DOHH2 (cell line): Measurements from ENCODE around the gene OR10V1.

Experiments
- H3F3A ChIP-seq: fragments of 200-600 bp; sonication (generic), shearing (Covaris generic); 2 replicates; pipeline ENCODE4 v1.6.0; 2016; ENCODE audit warnings: antibody characterized with exemption, mild to moderate bottlenecking; ENCODE audit not compliant: control insufficient read depth, insufficient read depth
- H3K27ac ChIP-seq: fragments of 200-600 bp; sonication (generic); 2 replicates; pipeline ENCODE4 v1.5.1; 2014; ENCODE audit warnings: low read depth, mild to moderate bottlenecking, low read length, moderate library complexity
- H3K27me3 ChIP-seq: fragments of 200-600 bp; sonication (generic); 2 replicates; pipeline ENCODE4 v1.6.1; 2014; ENCODE audit warnings: mild to moderate bottlenecking, low read length, mixed read lengths; ENCODE audit not compliant: control insufficient read depth
- H3K36me3 ChIP-seq: fragments of 200-600 bp; sonication (generic); 2 replicates; pipeline ENCODE4 v1.6.1; 2014; ENCODE audit warnings: mild to moderate bottlenecking, low read length, moderate library complexity, mixed read lengths; ENCODE audit not compliant: control insufficient read depth
- H3K4me1 ChIP-seq: fragments of 200-600 bp; sonication (generic); 2 replicates; pipeline ENCODE4 v1.6.1; 2014; ENCODE audit warnings: mild to moderate bottlenecking, low read length, mixed read lengths; ENCODE audit not compliant: control insufficient read depth
- H3K4me2 ChIP-seq: fragments of 200-600 bp; sonication (generic); 2 replicates; pipeline ENCODE4 v1.6.0; 2014; ENCODE audit warnings: mild to moderate bottlenecking, low read length, moderate library complexity
- H3K4me3 ChIP-seq: fragments of 200-600 bp; sonication (generic); 2 replicates; pipeline ENCODE4 v1.5.1; 2014; ENCODE audit warnings: mild to moderate bottlenecking, low read length, mixed read lengths
- H3K79me2 ChIP-seq: fragments of 200-600 bp; sonication (generic); 2 replicates; pipeline ENCODE4 v1.6.1; 2014; ENCODE audit warnings: mild to moderate bottlenecking, low read length, mixed read lengths; ENCODE audit not compliant: control insufficient read depth
- H3K9me2 ChIP-seq: fragments of 200-600 bp; sonication (generic); replicated peaks from 2 replicates; pipeline ENCODE4 v1.6.1; 2014; ENCODE audit warnings: mild to moderate bottlenecking, low read length, mixed read lengths; ENCODE audit not compliant: control insufficient read depth
- H3K9me3 ChIP-seq: fragments of 200-600 bp; sonication (generic); 2 replicates; pipeline ENCODE4 v1.6.1; 2014; ENCODE audit warnings: antibody characterized with exemption, low read length, mixed read lengths; ENCODE audit not compliant: control insufficient read depth, insufficient read depth
- H4K20me1 ChIP-seq: fragments of 200-600 bp; sonication (generic); 2 replicates; pipeline ENCODE4 v1.6.0; 2014; ENCODE audit warnings: low read depth, mild to moderate bottlenecking, antibody characterized with exemption, low read length, moderate library complexity; ENCODE audit not compliant: control insufficient read depth, insufficient read depth
- EZH2phosphoT487 ChIP-seq: fragments of 200-600 bp; sonication (generic); IDR thresholded peaks from 2 replicates; pipeline ENCODE4 v1.6.1; 2017; ENCODE audit warnings: borderline replicate concordance, mild to moderate bottlenecking, antibody characterized with exemption, low read length, moderate library complexity, mixed read lengths
- TF ChIP-seq, protein P1 (sequence below): fragments of 200-600 bp; sonication (generic); IDR thresholded peaks from one replicate; pipeline ENCODE4 v1.5.1; 2014; ENCODE audit warnings: antibody characterized with exemption, mild to moderate bottlenecking, low read depth, low read length; ENCODE audit not compliant: poor library complexity, severe bottlenecking

Gene OR10V1

DNA sequence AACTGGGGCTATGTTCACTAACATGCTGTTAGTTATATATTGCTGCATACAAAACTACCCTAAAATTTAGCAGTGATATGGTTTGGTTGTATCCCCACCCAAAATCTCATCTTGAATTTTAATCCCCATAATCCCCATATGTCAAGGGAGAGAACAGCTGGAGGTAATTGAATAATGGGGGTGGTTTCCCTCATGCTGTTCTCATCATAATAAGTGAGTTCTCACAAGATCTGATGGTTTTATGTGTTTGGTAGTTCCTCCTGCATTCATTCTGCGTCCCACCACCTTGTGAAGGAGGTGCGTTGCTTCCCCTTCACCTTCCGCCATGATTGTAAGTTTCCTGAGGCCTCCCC is 34.9 kb downstream of the OR10V1 start:
- TF ChIP-seq, protein P1, sequence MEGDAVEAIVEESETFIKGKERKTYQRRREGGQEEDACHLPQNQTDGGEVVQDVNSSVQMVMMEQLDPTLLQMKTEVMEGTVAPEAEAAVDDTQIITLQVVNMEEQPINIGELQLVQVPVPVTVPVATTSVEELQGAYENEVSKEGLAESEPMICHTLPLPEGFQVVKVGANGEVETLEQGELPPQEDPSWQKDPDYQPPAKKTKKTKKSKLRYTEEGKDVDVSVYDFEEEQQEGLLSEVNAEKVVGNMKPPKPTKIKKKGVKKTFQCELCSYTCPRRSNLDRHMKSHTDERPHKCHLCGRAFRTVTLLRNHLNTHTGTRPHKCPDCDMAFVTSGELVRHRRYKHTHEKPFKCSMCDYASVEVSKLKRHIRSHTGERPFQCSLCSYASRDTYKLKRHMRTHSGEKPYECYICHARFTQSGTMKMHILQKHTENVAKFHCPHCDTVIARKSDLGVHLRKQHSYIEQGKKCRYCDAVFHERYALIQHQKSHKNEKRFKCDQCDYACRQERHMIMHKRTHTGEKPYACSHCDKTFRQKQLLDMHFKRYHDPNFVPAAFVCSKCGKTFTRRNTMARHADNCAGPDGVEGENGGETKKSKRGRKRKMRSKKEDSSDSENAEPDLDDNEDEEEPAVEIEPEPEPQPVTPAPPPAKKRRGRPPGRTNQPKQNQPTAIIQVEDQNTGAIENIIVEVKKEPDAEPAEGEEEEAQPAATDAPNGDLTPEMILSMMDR = no peak
- TF ChIP-seq EZH2phosphoT487 = no peak

DNA sequence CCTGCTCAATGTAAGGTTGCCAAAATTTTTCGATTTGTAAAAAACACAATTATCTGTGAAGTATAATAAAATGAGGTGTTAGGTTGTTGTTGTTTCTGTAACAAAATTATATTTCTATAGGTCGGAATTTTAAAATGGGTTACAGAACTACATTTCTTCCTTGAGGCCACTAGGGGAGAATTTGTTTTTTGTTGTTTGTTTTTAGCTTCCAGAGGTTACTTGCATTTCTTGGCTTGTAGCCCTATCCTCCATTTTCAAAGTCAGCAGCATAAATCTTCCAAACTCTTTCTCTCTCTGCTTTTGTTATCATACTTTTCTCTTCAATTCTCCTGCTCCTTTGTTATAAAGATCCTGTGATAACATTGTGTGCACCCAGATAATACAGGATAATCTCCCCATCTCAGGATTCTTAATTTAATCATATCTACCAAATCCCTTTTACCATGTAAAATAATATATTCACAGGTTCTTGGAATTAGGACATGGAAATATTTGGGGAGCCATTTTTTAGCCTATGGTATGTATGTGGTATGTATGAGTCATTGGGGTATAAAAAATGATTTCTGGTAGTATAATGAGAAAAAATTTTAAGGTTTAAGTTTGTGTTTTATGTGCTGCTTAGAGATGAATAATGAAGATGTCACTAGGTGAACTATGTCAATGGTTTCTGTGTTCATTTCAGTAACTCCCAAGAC is 35.4 kb downstream of the OR10V1 start:
- H3K27ac ChIP-seq = no peak overlapping the region
- H3K27me3 ChIP-seq = no peaks in the 10 kb centered on the region
- no peaks in the 10 kb centered on the region for H3K4me1 ChIP-seq
- H3F3A ChIP-seq = no peaks in the 10 kb centered on the region
- TF ChIP-seq, protein P1 = no peak
- no peak for TF ChIP-seq EZH2phosphoT487
- H3K9me2 ChIP-seq = no peaks in the 10 kb centered on the region
- H3K4me3 ChIP-seq = no peak overlapping the region
- H4K20me1 ChIP-seq = no peaks in the 10 kb centered on the region
- H3K9me3 ChIP-seq = no peaks in the 10 kb centered on the region
- no peaks in the 10 kb centered on the region for H3K79me2 ChIP-seq
- no peak overlapping the region for H3K4me2 ChIP-seq
- H3K36me3 ChIP-seq = no peaks in the 10 kb centered on the region

More for the DNA sequence above, 34.9 kb downstream of the OR10V1 start:
- no peaks in the 10 kb centered on the region for H3K9me2 ChIP-seq
- H3K27ac ChIP-seq = no peak overlapping the region
- no peaks in the 10 kb centered on the region for H3K27me3 ChIP-seq
- H3K9me3 ChIP-seq = no peaks in the 10 kb centered on the region
- H4K20me1 ChIP-seq = no peaks in the 10 kb centered on the region
- no peak overlapping the region for H3K4me3 ChIP-seq
- H3K4me1 ChIP-seq = no peaks in the 10 kb centered on the region
- no peaks in the 10 kb centered on the region for H3K79me2 ChIP-seq
- H3K36me3 ChIP-seq = no peaks in the 10 kb centered on the region
- H3K4me2 ChIP-seq = no peak overlapping the region
- H3F3A ChIP-seq = no peaks in the 10 kb centered on the region

DNA sequence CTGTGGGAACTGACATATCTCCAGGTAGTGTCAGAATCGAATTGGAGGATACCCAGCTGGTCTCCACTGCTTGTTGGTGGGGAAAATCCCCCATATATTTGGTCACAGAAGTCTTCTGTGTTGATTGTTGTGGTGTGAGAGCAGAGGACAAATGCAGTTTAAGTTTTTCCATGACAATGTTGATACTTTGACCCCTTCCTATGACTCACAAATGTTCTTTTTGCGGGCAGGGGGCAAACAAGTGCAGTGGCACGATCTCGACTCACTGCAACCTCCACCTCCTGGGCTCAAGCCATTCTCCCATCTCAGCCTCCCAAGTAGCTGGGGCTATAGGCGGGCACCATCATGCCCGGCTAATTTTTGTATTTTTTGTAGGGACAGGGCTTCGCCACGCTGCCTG is 37.4 kb downstream of the OR10V1 start:
- Histone ChIP-seq H3K9me2 (no peaks in the 10 kb centered on the region), H3K27ac (no peak overlapping the region), H3K9me3 (no peaks in the 10 kb centered on the region), H4K20me1 (no peaks in the 10 kb centered on the region), H3K36me3 (no peaks in the 10 kb centered on the region), H3K27me3 (no peaks in the 10 kb centered on the region), H3K79me2 (no peaks in the 10 kb centered on the region), H3K4me2 (no peak overlapping the region), H3K4me1 (0 out of 2 replicates have a peak, but pooled peaks cover 3% of the 10 kb centered on the region), H3F3A (no peaks in the 10 kb centered on the region), H3K4me3 (no peak overlapping the region)
- TF ChIP-seq EZH2phosphoT487 = no peak
- TF ChIP-seq, protein P1 = no peak
